Mesenchymal stem cell (in vitro differentiated cells and primary cell): ENCODE measurements around the gene ARPP19.
"Not testable (repeated sequence)": the region's sequence is repeated elsewhere in the genome, so short reads cannot be mapped to it uniquely, and the experiment has no call there.

Experiments
- DNase-seq: peaks from one replicate; pipeline ENCODE4 v3.0.0-alpha.2; 2013
- H2AFZ ChIP-seq: one replicate; pipeline ENCODE4 v1.6.1; 2013; ENCODE audit warnings: low read depth, mild to moderate bottlenecking, control low read depth, inconsistent platforms, low read length, moderate library complexity
- H2AK5ac ChIP-seq: 2 replicates; pipeline ENCODE4 v1.6.1; 2013; ENCODE audit warnings: low read length, moderate library complexity, mild to moderate bottlenecking, inconsistent platforms; ENCODE audit not compliant: severe bottlenecking
- H2BK120ac ChIP-seq: one replicate; pipeline ENCODE4 v1.6.1; 2013; ENCODE audit warnings: low read depth, mild to moderate bottlenecking, inconsistent platforms, low read length, moderate library complexity
- H2BK12ac ChIP-seq, 2 experiments: one replicate each; pipeline ENCODE4 v1.6.1; 2013; ENCODE audit warnings: inconsistent platforms in 2 of 2, low read length in 2 of 2, mild to moderate bottlenecking in 2 of 2, moderate library complexity in 2 of 2, control low read depth in 1 of 2
- H2BK15ac ChIP-seq: one replicate; pipeline ENCODE4 v1.6.1; 2013; ENCODE audit warnings: mild to moderate bottlenecking, low read depth, inconsistent platforms; ENCODE audit not compliant: poor library complexity, severe bottlenecking
- H2BK5ac ChIP-seq: 2 replicates; pipeline ENCODE4 v1.6.1; 2013; ENCODE audit warnings: low read depth, mild to moderate bottlenecking, low read length, control low read depth, inconsistent platforms; ENCODE audit not compliant: poor library complexity, severe bottlenecking
- H3K14ac ChIP-seq, 2 experiments: one replicate each; pipeline ENCODE4 v1.6.1; 2013; ENCODE audit warnings: inconsistent platforms in 2 of 2, low read length in 2 of 2, control low read depth in 1 of 2, mild to moderate bottlenecking in 1 of 2, moderate library complexity in 1 of 2
- H3K18ac ChIP-seq, 2 experiments: one replicate each; pipeline ENCODE4 v1.6.1; 2013; ENCODE audit warnings: inconsistent platforms in 2 of 2, low read length in 2 of 2, control low read depth in 1 of 2, low read depth in 1 of 2, mild to moderate bottlenecking in 1 of 2
- H3K23ac ChIP-seq, 2 experiments: one replicate each; pipeline ENCODE4 v1.6.1; 2013; ENCODE audit warnings: inconsistent platforms in 2 of 2, low read length in 2 of 2, mild to moderate bottlenecking in 2 of 2, moderate library complexity in 2 of 2, control low read depth in 1 of 2
- H3K27ac ChIP-seq: 2 replicates; pipeline ENCODE4 v1.5.1; 2013; ENCODE audit warnings: mild to moderate bottlenecking, moderate library complexity, low read length, control low read depth, inconsistent platforms; ENCODE audit not compliant: poor library complexity, severe bottlenecking
- H3K27me3 ChIP-seq, 2 experiments: 2 replicates each; pipeline versions ENCODE4 v1.6.1 to v1.7.0; 2013; ENCODE audit warnings: low read length in 2 of 2, mild to moderate bottlenecking in 2 of 2, moderate library complexity in 2 of 2, control low read depth in 1 of 2, inconsistent platforms in 1 of 2; ENCODE audit not compliant: control insufficient read depth in 1 of 2, insufficient read depth in 1 of 2
- H3K36me3 ChIP-seq, 2 experiments: 2 replicates each; pipeline versions ENCODE4 v1.6.1 to v1.7.0; 2013; ENCODE audit warnings: low read length in 2 of 2, control low read depth in 1 of 2, inconsistent platforms in 1 of 2, low read depth in 1 of 2, mild to moderate bottlenecking in 1 of 2; ENCODE audit not compliant: insufficient read depth in 2 of 2, control insufficient read depth in 1 of 2
- H3K4ac ChIP-seq, 2 experiments: one replicate each; pipeline ENCODE4 v1.6.1; 2013; ENCODE audit warnings: inconsistent platforms in 2 of 2, low read length in 2 of 2, mild to moderate bottlenecking in 2 of 2, moderate library complexity in 2 of 2, control low read depth in 1 of 2, low read depth in 1 of 2
- H3K4me1 ChIP-seq: 2 replicates; pipeline ENCODE4 v1.6.1; 2013; ENCODE audit warnings: low read depth, low read length, control low read depth; ENCODE audit not compliant: control insufficient read depth, insufficient read depth
- H3K4me2 ChIP-seq: 2 replicates; pipeline ENCODE4 v1.6.1; 2013; ENCODE audit warnings: low read length, mild to moderate bottlenecking, inconsistent platforms; ENCODE audit not compliant: poor library complexity, severe bottlenecking
- H3K4me3 ChIP-seq, 2 experiments: 2 replicates each; pipeline versions ENCODE4 v1.5.1 to v1.7.0; 2013; ENCODE audit warnings: low read length in 2 of 2, mild to moderate bottlenecking in 2 of 2, control low read depth in 1 of 2, low read depth in 1 of 2; ENCODE audit not compliant: insufficient read depth in 1 of 2
- H3K79me1 ChIP-seq: replicated peaks from 2 replicates; pipeline ENCODE4 v1.6.1; 2013; ENCODE audit warnings: mild to moderate bottlenecking, control low read depth, low read length, inconsistent platforms; ENCODE audit not compliant: poor library complexity, severe bottlenecking
- H3K9ac ChIP-seq: 2 replicates; pipeline ENCODE4 v1.7.0; 2013; ENCODE audit warnings: mild to moderate bottlenecking, low read length, moderate library complexity
- H3K9me3 ChIP-seq: 2 replicates; pipeline ENCODE4 v1.7.0; 2013; ENCODE audit warnings: mild to moderate bottlenecking, low read length; ENCODE audit not compliant: control insufficient read depth
- H4K8ac ChIP-seq: one replicate; pipeline ENCODE4 v1.6.1; 2013; ENCODE audit warnings: inconsistent platforms, mild to moderate bottlenecking, low read length, moderate library complexity
- H4K91ac ChIP-seq: one replicate; pipeline ENCODE4 v1.6.1; 2013; ENCODE audit warnings: mild to moderate bottlenecking, low read length, inconsistent platforms
- WGBS: methylation state at CpG from one replicate; pipeline ENCODE4 v1.1.7; 2013; ENCODE audit warnings: mixed read lengths; 5-methylcytosine and 5-hydroxymethylcytosine counted together

ARPP19 gene

GRCh38 chr15:52514482-52514881 lies 54.3 kb downstream of the ARPP19 start:
- H3K9ac ChIP-seq: no peak overlapping the region
- no peak overlapping the region for H3K14ac ChIP-seq
- no peaks in the 10 kb centered on the region for H3K36me3 ChIP-seq
- H3K23ac ChIP-seq: no peak overlapping the region
- no peak overlapping the region for H3K27ac ChIP-seq
- no peak overlapping the region for H2BK5ac ChIP-seq
- H2AK5ac ChIP-seq: no peak overlapping the region
- H4K8ac ChIP-seq: no peak overlapping the region
- no peak overlapping the region for H2BK120ac ChIP-seq
- no peak overlapping the region for H2BK12ac ChIP-seq
- WGBS: 81% methylated on average over 1 of the region's 1 CpG
- no peak overlapping the region for H4K91ac ChIP-seq
- no peak overlapping the region for H3K4ac ChIP-seq
- no peak overlapping the region for H3K4me3 ChIP-seq
- H3K27me3 ChIP-seq: no peaks in the 10 kb centered on the region
- H3K4me1 ChIP-seq: no peaks in the 10 kb centered on the region
- no peak overlapping the region for H3K18ac ChIP-seq
- H3K4me2 ChIP-seq: no peak overlapping the region
- H2BK15ac ChIP-seq: no peak overlapping the region
- H3K79me1 ChIP-seq: peaks cover 25% of the 10 kb centered on the region
- no peaks in the 10 kb centered on the region for H3K9me3 ChIP-seq
- no peak overlapping the region for H2AFZ ChIP-seq
- DNase-seq: no peak

GRCh38 chr15:52512869-52513268 lies 56.0 kb downstream of the ARPP19 start:
- H3K23ac ChIP-seq, H3K27me3 ChIP-seq, H2BK120ac ChIP-seq, H4K8ac ChIP-seq, H4K91ac ChIP-seq, H3K14ac ChIP-seq, H2AK5ac ChIP-seq, H3K36me3 ChIP-seq, H3K9me3 ChIP-seq, H2AFZ ChIP-seq, H2BK15ac ChIP-seq, H3K4me1 ChIP-seq, H3K4me2 ChIP-seq, H2BK12ac ChIP-seq, H3K4ac ChIP-seq, H3K9ac ChIP-seq, H3K18ac ChIP-seq, H3K27ac ChIP-seq, H3K4me3 ChIP-seq, H2BK5ac ChIP-seq: not testable (repeated sequence)
- peaks cover 22% of the 10 kb centered on the region for H3K79me1 ChIP-seq
- 93% methylated on average over 8 of the region's 8 CpGs for WGBS
- peak; percentile 60 for DNase-seq

- no peak overlapping the region for H3K18ac ChIP-seq
- peaks cover 24% of the 10 kb centered on the region for H3K79me1 ChIP-seq
- no peak overlapping the region for H4K8ac ChIP-seq
- no peak overlapping the region for H2BK12ac ChIP-seq
- WGBS: 87% methylated on average over 2 of the region's 2 CpGs
- H2BK5ac ChIP-seq: no peak overlapping the region
- H3K4me1 ChIP-seq: no peaks in the 10 kb centered on the region
- no peaks in the 10 kb centered on the region for H3K36me3 ChIP-seq
- H3K9ac ChIP-seq: no peak overlapping the region
- no peaks in the 10 kb centered on the region for H3K9me3 ChIP-seq
- no peak overlapping the region for H3K23ac ChIP-seq
- H3K14ac ChIP-seq: no peak overlapping the region
- H3K4me2 ChIP-seq: no peak overlapping the region
- H3K27me3 ChIP-seq: no peaks in the 10 kb centered on the region
- no peak overlapping the region for H2AFZ ChIP-seq
- no peak overlapping the region for H2BK120ac ChIP-seq
- no peak overlapping the region for H3K4me3 ChIP-seq
- no peak for DNase-seq
- H2AK5ac ChIP-seq: no peak overlapping the region
- H3K27ac ChIP-seq: no peak overlapping the region
- no peak overlapping the region for H3K4ac ChIP-seq
- H2BK15ac ChIP-seq: no peak overlapping the region
- no peak overlapping the region for H4K91ac ChIP-seq
Measured at GRCh38 chr15:52511084-52511483, 57.7 kb downstream of the ARPP19 start.

- H3K4me2 ChIP-seq: no peak overlapping the region
- H3K23ac ChIP-seq: no peak overlapping the region
- no peak overlapping the region for H3K27ac ChIP-seq
- no peak for DNase-seq
- no peak overlapping the region for H3K4me3 ChIP-seq
- H2AFZ ChIP-seq: no peak overlapping the region
- peaks cover 24% of the 10 kb centered on the region for H3K79me1 ChIP-seq
- H2BK12ac ChIP-seq: no peak overlapping the region
- H2BK15ac ChIP-seq: no peak overlapping the region
- no peak overlapping the region for H3K14ac ChIP-seq
- no peak overlapping the region for H2BK5ac ChIP-seq
- no peaks in the 10 kb centered on the region for H3K36me3 ChIP-seq
- WGBS: 84% methylated on average over 3 of the region's 3 CpGs
- no peak overlapping the region for H2BK120ac ChIP-seq
- no peak overlapping the region for H2AK5ac ChIP-seq
- H3K4ac ChIP-seq: no peak overlapping the region
- no peaks in the 10 kb centered on the region for H3K9me3 ChIP-seq
- H3K27me3 ChIP-seq: no peaks in the 10 kb centered on the region
- H3K4me1 ChIP-seq: no peaks in the 10 kb centered on the region
- no peak overlapping the region for H4K8ac ChIP-seq
- no peak overlapping the region for H3K18ac ChIP-seq
- H3K9ac ChIP-seq: no peak overlapping the region
- no peak overlapping the region for H4K91ac ChIP-seq
Measured at GRCh38 chr15:52509500-52510245, 59.2 kb downstream of the ARPP19 start.
